GM12865 (cell line): ENCODE measurements around the gene ITGBL1.

Experiments
- DNase-seq: peaks from one replicate; pipeline ENCODE4 v3.0.0; 2010; ENCODE audit warnings: low read depth
- H3K4me3 ChIP-seq: 2 replicates; pipeline ENCODE4 v1.5.1; 2011; ENCODE audit warnings: mild to moderate bottlenecking, low read depth, low read length, control low read depth
- CTCF ChIP-seq: IDR thresholded peaks from 2 replicates; pipeline ENCODE4 v1.5.1; 2011; ENCODE audit warnings: low read length, control low read depth, low read depth, inconsistent platforms; ENCODE audit not compliant: insufficient read depth; ENCODE audit errors: missing control alignments

ITGBL1 gene

GRCh38 chr13:101457176-101457575 lies 4.7 kb downstream of the ITGBL1 start:
- no peak for DNase-seq
- no peak for TF ChIP-seq CTCF
- no peak overlapping the region for H3K4me3 ChIP-seq

- DNase-seq, result no peak
- no peak overlapping the region for H3K4me3 ChIP-seq
- no peak for TF ChIP-seq CTCF
Measured at GRCh38 chr13:101465877-101466276, 13.4 kb downstream of the ITGBL1 start.

- DNase-seq, result no peak
- no peak for TF ChIP-seq CTCF
- H3K4me3 ChIP-seq, result no peak overlapping the region
Measured at GRCh38 chr13:101467415-101467814, 14.9 kb downstream of the ITGBL1 start.

- H3K4me3 ChIP-seq, result no peak overlapping the region
- TF ChIP-seq CTCF, result no peak
- no peak for DNase-seq
Measured at GRCh38 chr13:101473458-101473857, 21.0 kb downstream of the ITGBL1 start.

- DNase-seq, result no peak
- no peak overlapping the region for H3K4me3 ChIP-seq
- peak; percentile 3 for TF ChIP-seq CTCF
Measured at GRCh38 chr13:101474419-101474957, 22.0 kb downstream of the ITGBL1 start.

GRCh38 chr13:101475536-101475935 lies 23.1 kb downstream of the ITGBL1 start:
- no peak for DNase-seq
- no peak overlapping the region for H3K4me3 ChIP-seq
- no peak for TF ChIP-seq CTCF

- no peak overlapping the region for H3K4me3 ChIP-seq
- no peak for DNase-seq
- no peak for TF ChIP-seq CTCF
Measured at GRCh38 chr13:101481421-101481820, 28.9 kb downstream of the ITGBL1 start.
